SH-SY5Y (cell line): ENCODE measurements around the gene MOG.

Experiments used
- GATA2 ChIP-seq: IDR thresholded peaks from 2 replicates; pipeline ENCODE4 v1.6.1; 2011; ENCODE audit warnings: mild to moderate bottlenecking, low read depth, low read length
- GATA3 ChIP-seq: IDR thresholded peaks from 2 replicates; pipeline ENCODE4 v1.6.1; 2011; ENCODE audit warnings: low read depth, mild to moderate bottlenecking, low read length, moderate library complexity

GRCh38 chr6:29671026-29671425 is 14.1 kb downstream of the MOG start:
- no peak for TF ChIP-seq GATA2
- no peak for TF ChIP-seq GATA3
